IPS-18c (cell line): Measurements from ENCODE around the gene MME.

Experiments used
- H3K4me3 ChIP-seq: 2 replicates; pipeline ENCODE4 v1.7.0; 2013; ENCODE audit warnings: low read depth, mild to moderate bottlenecking, low read length, moderate library complexity; ENCODE audit not compliant: insufficient read depth
- H3K9me3 ChIP-seq: one replicate; pipeline ENCODE4 v1.6.1; 2013; ENCODE audit warnings: mild to moderate bottlenecking, low read length, moderate library complexity; ENCODE audit not compliant: control insufficient read depth, insufficient read depth

The MME gene

DNA sequence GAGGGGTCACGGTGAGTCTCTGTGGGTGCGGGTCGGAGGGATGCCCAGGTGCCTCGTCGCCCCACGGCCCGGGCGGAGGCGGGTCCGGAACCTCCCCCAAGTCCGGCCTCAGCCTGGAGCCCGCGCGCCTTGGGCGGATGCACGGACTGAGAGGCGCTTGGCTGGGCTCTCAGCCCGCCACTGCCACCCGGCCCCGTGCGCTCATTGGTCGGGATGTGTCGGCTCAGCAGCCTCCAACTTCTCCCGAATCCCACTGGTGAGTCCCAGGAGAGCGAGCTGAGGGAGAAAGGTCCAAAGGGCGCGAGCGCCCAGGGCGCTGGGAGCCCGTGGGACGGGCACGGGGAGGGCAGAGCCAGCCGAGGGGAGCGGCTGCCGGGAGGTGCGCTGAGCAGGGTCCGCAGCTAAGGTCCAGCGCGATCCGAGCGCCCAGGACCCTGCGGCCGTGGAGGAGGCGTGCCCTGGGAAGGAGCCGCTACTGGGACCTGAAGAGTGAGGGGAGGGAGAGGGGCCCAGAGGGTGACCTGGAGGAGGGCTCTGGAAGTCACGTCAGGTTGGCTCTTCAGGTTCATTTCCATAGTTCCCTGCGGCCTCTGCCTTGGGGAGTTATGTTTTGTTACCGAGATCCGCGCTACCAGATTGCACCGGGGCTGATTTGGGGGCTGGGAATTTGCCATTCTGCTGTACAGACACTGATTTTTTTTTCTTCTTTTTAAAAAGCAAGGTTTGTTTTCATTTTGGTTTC lies at the start of gene MME:
Gene MME, plus strand, starts transcription at position 574 of the 742 bp plus-strand sequence. CDS start 3,849 bp downstream, outside the sequence.
- Histone ChIP-seq H3K9me3 (peaks cover 2% of the 10 kb centered on the region), H3K4me3 (peak within 1 kb of the TSS; percentile 89)

DNA sequence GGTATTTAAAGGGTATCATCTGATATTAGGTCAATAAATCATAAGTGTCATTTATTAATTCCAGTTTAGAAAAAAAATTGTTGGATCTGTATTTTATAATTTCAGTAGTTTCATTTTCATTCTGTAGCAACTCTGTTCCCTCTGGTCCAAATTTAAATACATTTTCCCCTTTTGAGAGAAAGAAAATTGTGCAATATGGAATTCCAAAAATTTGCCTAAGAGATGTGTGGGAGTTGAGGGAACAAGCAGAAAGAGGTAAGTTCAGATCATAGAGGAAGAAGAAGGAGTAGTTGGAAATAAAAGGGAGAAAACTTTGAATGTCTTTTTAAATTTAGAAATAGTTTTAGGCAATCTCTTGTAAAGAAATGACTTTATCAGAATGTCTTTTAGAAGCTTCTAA lies 48.9 kb upstream of the MME start:
- no peak overlapping the region for H3K4me3 ChIP-seq
- H3K9me3 ChIP-seq, result no peaks in the 10 kb centered on the region

DNA sequence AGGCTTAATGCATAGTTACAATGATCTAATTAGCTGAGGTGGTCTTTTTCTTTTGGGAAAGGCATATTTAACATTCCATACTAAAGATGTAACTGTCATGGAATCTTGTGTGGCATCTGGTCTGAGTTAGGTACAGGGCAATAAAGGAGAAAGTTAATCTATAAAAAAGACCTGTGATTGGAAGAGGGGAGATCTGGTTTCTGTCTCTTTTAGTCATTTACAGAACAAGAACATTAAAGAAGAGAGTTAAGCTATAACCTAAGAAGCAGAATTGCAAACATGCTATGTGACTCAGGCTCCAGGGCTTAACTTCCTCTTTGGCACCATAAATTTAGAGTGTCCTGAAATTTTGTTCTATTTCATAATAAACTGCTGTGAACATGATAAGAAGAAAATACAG lies 47.2 kb upstream of the MME start:
- no peak overlapping the region for H3K4me3 ChIP-seq
- no peaks in the 10 kb centered on the region for H3K9me3 ChIP-seq

DNA sequence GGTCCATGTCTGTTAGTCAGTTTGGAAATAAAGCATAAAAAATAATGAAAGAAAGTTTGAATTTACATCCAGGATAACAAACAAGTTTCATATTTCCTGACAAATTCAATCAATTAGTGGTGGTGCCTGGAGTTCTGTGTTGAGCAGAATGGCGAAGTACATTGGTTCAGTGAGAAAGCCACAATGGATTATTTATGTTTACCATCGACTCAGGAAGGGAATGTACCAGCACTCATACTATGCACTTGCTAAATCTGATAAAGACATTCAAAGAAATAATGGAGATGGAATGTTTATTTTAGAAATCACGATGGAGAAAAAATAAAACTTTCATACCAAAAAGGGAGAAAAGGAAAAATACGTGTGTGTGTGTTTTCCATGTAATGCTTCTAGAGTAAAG lies 45.3 kb upstream of the MME start:
- Histone ChIP-seq H3K9me3 (no peaks in the 10 kb centered on the region), H3K4me3 (no peak overlapping the region)

DNA sequence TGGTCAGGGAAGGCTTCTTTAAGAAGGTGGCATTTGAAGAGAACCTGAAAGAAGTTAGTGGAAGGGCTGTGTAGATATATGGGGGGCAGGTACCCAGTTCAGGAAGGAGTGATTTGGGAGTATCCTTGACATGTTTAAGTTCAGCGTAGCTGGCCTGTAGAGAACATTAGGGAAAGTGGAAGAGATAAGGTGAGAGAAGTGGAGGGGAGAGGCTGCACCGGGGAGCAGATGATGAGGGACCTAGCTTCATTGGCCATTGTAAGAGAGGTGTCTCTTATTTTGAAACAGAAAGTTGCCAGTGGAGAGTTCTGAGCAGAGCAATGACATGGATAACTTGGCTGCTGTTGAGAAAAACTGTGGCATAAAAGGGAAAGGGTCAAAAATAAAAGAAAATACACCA lies 44.6 kb upstream of the MME start:
- no peak overlapping the region for H3K4me3 ChIP-seq
- H3K9me3 ChIP-seq, result no peaks in the 10 kb centered on the region

DNA sequence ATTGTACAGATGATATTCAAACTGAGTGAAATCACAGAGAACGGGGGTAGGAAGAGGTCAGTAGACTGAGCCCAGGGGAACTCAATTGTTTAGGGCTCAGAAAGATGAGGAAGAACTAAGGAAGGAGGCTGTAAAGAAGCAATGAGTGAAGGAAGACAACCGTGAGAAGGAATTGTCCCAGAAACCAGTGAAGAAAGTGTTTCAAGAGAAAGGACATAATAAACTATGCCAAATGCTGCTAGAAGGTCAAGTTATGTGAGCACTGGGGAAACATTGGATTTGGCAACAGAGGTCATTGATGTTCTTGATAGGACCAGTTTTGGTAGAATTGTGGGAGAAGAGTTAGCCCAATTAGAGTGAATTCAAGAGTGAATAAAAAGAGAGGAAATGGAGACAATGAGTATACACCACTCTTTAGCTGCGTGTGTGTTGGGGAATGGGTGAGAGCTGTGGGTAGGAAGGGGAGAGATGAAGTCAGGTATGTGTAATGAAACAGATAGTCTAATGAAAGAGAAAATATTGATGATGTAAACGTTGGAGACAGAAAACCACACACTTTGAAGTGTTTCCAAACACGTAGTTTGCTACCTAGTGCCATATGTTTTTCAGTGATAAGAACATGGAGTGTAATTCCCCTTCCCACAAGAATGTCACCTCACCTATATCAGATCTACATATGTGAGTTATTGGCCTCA lies 42.5 kb upstream of the MME start:
- H3K4me3 ChIP-seq, result no peak overlapping the region
- H3K9me3 ChIP-seq, result no peaks in the 10 kb centered on the region

DNA sequence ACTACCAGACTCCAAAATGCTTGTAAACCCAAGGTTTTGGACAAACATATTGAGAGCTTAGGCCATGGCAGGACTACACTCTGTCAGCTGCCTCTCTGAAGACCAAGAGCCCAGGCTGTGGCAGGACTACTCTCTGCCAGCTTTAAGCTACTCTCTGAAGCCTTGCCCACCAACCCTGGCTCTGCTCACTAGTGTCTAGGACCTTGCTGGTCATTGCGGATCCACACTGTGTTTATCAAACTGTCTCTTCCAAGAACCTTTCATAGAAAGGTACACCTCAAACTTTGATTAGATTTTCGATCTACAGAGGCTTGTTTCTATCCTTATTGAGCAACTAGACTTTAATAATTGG lies 41.9 kb upstream of the MME start:
- Histone ChIP-seq H3K9me3 (no peaks in the 10 kb centered on the region), H3K4me3 (no peak overlapping the region)

DNA sequence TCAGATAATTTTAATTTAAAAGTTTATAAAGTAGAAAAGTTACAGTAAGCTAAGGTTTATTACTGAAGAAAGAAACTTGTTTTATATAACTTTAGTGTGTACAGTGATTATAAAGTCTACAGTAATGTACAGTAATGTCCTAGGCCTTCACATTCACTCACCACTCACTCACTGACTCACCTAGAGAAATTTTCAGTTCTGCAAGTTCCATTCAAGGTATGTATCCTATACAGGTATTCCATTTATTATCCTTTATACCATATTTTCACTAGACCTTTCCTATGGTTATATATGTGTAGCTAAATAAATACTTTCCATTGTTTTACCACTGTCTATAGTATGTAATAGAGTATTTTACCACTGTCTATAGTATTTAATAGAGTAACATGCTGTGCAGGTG lies 33.2 kb upstream of the MME start:
- H3K4me3 ChIP-seq, result no peak overlapping the region
- peaks cover under 1% of the 10 kb centered on the region for H3K9me3 ChIP-seq

DNA sequence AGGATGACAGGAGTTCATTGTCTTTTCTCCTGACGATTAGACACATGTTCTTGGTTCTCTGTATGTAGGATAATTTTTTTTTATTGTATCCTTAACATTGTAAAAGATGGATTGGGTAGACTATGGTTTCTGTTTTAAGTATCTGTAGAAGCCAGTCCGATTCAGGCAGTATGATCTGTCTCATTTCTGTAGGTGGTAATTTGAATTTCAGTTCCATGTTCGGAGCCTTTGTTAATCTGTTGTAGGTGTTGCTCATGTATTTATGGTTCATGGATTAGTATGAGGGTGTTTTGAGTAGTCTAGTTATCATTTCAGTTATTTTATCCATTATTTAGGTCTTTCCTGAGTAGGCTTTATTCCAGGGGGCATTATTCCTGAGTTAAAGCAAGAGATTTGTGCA lies 32.4 kb upstream of the MME start:
- Histone ChIP-seq H3K4me3 (no peak overlapping the region), H3K9me3 (peaks cover 6% of the 10 kb centered on the region)

DNA sequence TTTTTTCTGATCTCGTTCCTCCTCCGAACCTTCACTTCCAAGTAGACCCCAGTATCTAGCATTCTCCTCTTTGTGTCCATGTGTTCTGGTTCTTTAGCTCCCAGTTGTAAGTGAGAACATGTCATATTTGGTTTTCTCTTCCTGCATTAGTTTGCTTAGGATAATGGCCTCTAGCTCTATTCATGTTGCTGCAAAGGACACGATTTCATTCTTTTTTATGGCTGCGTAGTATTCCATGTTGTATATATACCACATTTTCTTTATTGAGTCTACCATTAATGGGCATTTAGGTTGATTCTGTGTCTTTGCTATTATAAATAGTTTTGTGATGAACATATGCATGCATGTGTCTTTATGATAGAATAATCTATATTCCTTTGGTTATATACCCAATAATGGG lies 30.2 kb upstream of the MME start:
- Histone ChIP-seq H3K4me3 (no peak overlapping the region), H3K9me3 (peaks cover 8% of the 10 kb centered on the region)

DNA sequence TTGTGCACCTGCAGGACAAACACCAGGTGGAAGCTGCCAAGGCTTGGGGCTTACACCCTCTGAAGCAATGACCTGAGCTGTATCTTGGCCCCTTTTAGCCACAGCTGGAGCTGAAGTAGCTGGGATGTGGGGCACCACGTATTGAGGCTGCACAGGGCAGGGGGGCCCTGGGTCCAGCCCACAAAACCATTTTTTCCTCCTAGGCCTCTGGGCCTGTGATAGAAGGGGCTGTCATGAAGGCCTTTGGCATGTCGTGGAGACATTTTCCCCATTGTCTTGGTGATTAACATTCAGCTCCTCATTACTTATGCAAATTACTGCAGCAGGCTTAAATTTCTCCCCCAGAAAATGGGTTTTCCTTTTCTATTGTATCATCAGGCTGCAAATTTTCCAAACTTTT lies 27.6 kb upstream of the MME start:
- Histone ChIP-seq H3K9me3 (peaks cover 8% of the 10 kb centered on the region), H3K4me3 (no peak overlapping the region)

DNA sequence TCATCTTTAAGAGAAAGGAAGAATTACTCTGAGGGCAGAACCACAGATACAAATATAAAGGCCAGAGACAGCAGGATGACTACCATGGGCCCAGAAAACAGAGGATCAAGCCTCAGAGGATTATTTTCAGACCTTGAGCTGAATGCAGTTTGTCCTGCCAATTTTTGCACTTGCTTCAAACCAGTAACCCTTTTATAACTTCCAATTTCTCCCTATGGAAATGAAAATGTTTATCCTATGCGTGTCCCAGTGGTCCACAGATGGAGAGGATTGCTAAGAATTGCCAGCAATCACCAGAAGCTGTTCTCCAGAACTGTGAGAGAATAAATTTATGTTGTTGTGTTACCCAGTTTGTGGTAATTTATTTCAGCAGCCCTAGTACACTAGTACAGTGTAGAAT lies 26.4 kb upstream of the MME start:
- H3K4me3 ChIP-seq, result no peak overlapping the region
- H3K9me3 ChIP-seq, result peaks cover 8% of the 10 kb centered on the region

DNA sequence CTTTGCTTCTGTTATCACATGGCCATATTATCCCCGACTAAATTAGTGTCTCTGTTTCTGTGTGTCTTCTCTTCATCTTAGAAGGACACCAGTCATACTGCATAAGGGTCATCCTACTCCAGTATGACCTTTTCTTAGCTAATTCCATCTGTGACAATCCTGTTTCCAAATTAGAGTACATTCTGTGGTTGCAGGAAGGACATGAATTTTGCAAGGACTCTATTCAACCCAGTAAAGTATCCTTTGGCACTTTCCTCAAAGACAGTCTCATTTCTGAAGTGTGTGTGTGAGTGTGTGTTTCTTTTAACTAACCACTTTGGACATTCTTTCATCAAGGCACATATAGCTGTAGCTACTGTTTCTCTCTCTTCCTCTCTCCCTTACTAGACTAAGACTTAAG lies 15.2 kb upstream of the MME start:
- no peaks in the 10 kb centered on the region for H3K9me3 ChIP-seq
- no peak overlapping the region for H3K4me3 ChIP-seq

DNA sequence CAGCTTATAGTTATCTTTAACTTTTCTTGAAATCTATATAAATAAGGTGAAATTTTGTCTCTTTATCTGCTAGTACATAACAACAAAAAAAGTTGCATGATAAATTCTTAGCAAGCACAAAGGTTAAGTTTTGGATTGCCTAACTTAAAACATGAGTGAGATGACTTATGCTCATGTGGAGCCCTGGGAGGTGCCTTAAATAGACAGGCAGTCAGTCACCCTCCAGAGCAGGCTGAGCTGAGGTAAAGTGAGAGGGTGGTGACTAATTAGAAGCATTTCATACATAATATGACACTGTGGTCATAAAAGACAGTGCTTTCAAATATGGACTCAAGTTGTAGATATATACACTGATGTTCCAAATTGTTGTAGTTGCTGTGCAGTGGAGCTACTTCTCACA lies 14.6 kb upstream of the MME start:
- no peak overlapping the region for H3K4me3 ChIP-seq
- no peaks in the 10 kb centered on the region for H3K9me3 ChIP-seq

DNA sequence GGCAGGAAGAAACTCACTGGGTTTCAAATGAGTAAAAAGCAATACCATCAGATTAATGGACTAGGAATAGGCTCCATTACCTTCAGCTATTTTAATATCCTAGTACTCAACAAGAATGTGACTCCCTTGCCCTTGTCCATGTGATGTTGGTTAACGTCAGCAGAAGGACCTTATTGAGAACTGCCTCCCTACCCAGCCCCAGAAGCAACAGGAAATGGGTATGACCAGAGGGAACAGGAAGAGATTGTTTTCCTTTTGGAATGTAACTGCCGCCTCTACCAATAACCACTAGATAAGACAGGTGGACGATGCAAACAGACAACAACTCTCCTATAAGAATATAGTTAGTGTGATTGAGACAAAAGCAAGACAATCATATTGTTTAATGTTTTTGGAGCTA lies 10.4 kb upstream of the MME start:
- peaks cover 2% of the 10 kb centered on the region for H3K9me3 ChIP-seq

DNA sequence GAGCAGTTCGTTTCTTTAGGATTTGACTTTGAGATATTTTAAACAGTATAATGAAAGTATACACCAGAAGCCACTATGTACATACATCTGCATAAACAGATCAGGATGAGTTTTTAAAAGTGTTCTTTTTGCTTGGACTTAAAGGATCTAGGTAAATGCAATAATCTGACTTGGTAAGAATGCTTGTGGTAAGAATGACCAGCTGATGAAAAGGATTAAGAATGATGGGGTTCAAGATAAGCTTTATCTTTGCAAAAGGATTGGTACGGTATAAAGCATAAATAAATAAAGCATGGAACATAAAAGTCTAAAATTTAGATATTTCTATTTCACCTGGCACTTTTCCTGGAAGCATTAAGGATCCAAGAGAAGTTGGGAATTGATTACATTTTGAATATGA lies 9.8 kb upstream of the MME start:
- Histone ChIP-seq H3K9me3 (peaks cover 2% of the 10 kb centered on the region), H3K4me3 (no peak overlapping the region)

More for the DNA sequence above, 10.4 kb upstream of the MME start:
- no peak overlapping the region for H3K4me3 ChIP-seq

DNA sequence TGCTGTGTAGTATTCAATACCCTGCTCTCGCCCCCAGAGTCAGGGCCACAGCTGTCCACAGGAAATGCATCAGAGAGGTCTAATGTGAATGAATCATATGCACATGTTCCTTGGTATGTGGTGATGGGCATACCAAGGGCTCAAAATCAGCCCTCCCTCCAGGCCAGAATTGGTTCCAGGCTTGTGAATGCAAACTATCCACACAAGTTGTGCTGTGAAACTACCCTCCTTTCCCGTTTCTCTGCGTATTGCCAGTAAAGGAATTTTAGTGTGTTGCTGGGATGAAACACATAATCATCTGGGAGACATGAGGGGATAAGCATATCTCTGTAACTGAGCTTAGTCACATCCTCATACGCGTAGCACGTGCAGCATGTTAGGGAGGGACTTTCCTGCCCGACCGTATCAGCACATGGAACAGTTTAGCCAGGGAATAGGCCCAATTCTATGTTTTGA lies 9.2 kb upstream of the MME start:
- no peak overlapping the region for H3K4me3 ChIP-seq
- peaks cover 2% of the 10 kb centered on the region for H3K9me3 ChIP-seq

DNA sequence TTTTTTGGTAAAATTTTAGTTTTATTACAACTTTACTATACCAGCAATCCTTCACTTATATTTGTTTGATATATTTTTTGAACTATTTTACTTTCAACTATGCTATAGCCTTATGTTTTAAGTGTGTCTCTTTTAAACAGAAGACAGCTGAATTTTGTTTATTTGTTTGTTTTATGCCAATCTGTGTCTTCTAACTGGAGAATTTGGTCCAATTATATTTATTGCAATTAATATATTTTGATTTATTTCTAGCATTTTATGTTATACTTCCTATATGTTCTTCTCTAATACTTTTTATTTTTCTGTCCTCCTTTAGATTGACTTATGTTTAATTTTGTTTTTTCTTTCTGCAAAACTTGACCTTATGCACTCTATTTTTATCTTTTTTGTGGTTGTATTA lies 4.9 kb upstream of the MME start:
- Histone ChIP-seq H3K9me3 (peaks cover 4% of the 10 kb centered on the region), H3K4me3 (no peak overlapping the region)

DNA sequence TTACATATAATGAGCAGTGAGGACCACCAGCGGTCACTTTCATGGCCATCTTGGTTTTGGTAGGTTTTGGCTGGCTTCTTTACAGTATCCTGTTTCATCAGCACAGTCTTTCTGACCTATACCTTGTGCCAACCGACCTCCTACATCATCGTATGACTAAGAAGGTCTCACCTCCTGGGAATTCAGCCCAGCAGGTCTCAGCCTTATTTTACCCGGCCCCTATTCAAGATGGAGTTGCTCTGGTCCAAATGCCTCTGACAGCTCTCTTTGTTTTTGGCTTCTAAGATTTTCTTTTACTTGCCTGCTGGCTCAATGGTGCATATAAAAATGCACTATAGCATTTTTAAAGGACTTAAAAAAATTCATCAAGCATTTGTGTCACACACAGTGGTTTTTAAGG lies 3.2 kb upstream of the MME start:
- Histone ChIP-seq H3K4me3 (no peak overlapping the region), H3K9me3 (peaks cover 4% of the 10 kb centered on the region)
